Fibroblast of peridontal ligament (primary cell): Measurements from ENCODE around the gene TWIST2.

Experiments
- DNase-seq: peaks from one replicate; pipeline ENCODE4 v3.0.0-alpha.2; 2010; ENCODE audit errors: extremely low read depth

Gene TWIST2

GRCh38 chr2:238838786-238839327 is 9.0 kb upstream of the TWIST2 start:
- DNase-seq: no peak

DNA sequence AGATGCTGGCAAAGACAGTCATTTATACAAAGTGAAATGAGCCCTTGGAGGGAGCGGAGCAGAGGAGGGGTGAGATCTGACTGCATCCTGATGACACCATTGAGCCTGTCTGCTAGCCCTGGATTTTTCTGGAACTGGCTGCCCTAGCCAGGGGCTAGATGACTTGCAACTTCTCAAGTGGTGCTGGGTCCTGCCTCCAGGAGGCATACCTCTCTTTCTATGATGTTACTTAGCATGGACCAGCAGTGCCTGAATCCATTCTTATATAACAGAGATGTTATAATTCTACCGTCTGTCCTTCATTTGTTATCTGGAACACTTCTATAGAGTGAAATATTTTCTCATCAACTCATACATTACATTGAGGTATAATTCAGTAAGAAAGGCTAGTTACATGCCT is 8.5 kb upstream of the TWIST2 start:
- DNase-seq: no peak

DNA sequence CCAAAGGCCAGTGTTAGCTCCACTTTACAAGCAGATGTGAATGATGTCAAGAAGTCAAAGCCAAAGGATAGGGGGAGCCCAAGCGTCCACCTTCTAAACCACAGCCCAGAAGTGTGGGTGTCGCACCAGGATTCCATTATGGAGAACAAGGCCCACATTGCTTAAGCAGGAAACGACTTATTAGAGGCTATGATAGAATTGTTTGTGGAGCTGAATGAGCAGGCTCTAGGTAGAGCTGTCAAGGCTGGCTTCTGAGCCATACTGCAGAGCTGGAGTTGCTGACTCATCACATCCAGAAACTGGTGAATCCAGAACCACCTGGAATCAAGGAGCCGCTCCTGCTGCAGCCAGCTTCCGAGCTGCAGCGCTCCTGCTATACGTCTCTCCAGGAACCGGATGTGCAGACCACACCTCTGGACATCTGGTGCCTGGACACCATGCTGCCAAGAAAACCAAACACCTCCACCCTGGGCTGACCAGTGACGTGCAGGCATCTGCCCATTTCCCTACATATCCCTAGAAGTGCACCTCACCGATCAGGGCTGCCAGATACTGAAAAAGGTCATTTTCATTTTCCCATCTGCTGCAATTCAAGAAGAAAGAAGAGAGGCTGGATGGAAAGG is 6.2 kb upstream of the TWIST2 start:
- DNase-seq: no peak

GRCh38 chr2:238843476-238843875 is 4.4 kb upstream of the TWIST2 start:
- no peak for DNase-seq

GRCh38 chr2:238845583-238846377 is 2.1 kb upstream of the TWIST2 start:
- no peak for DNase-seq

DNA sequence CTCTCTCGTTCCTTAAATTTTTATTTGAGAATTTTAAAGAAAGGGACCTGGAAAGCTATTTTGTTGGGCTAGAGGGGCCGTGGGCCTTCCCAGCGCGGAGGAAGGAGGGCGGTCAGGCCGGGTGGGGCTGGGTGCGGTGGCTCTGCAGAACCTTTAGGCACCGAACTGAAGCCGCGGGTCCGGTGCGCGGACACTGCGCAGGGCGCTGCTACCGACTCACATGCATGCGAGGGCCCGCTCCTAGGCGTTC is 1.6 kb upstream of the TWIST2 start:
- no peak for DNase-seq

GRCh38 chr2:238846628-238847418 is 1.1 kb upstream of the TWIST2 start:
- DNase-seq: peak; percentile 47

DNA sequence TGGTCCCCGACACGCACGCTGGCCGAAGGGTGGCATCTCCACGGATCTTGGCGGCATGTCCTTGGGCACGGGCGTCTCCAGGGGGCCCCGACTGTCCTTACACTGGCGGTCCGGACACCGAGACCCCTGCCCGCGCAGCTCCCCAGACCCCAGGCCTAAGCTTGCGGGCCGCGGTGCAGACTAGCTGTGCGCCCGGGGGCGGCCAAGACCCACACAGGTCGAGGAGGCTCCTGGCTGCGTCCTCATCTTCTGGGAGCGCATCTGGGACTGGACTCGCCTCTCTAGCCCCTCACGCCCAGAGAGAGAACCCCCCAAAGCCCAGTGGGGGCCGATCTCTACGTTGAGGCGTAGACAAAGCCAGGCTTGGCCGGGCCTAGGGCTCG is 475 bp upstream of the TWIST2 start:
- no peak for DNase-seq

DNA sequence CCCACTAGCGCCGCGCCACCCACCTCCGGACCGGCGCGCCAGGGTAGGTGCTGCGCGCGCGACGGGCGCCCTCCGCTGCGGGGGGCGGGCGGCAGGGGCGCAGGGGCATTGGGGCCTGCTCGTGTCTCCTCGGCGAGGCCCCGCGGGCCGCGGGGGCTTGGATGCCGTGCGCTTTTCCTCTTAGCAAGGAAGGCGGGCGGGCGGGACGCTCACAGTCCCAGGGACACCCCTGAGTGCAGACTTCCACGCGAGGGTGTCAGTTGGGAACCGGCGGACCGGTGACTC is 748 bp downstream of the TWIST2 start:
- no peak for DNase-seq

DNA sequence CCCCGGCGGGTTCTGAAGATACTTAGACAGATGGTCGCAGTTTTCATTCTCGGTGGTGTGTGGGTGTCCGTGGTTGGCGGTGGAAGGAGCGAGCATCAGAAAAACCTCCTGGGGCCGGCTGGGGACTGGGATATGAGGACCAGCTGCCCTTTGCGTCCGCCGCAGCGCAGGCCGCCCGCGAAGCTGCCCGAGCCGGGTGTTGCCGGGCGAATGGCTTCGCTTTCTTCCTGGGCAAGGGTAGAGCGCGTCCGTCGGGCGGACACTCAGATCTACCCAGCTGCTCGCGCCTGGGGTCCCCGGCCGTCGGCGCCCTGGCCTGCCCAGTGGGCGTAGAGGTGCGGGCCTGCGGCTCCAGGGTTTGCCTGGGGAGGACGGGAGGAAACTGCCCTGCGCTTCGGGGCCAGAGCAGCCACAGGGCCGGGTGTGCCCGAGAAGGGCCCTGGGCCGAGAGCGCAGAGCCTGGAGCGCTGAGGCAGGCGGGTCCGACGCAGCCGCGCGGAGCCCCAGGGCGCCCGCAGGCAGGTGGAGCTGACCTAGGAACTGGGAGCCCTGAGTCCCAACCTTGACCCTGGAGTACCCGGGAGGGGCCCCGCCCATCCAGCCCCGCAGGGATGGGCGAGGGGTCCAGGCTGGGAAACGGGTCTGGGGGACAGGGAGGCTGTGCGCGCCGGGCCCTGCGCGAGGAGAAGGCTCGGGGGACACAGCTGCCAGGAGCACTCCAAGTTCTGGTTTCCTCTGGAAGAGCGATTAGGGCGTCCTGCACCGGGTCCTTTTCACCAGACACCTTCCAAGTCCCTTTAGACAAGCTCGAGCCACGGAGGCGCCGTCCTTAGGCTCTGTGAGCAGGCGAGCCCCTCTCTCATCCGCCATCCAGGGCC is 1.3 kb downstream of the TWIST2 start:
- no peak for DNase-seq

- DNase-seq: peak; percentile 42
Observed at GRCh38 chr2:238850091-238850490, 2.2 kb downstream of the TWIST2 start.

DNA sequence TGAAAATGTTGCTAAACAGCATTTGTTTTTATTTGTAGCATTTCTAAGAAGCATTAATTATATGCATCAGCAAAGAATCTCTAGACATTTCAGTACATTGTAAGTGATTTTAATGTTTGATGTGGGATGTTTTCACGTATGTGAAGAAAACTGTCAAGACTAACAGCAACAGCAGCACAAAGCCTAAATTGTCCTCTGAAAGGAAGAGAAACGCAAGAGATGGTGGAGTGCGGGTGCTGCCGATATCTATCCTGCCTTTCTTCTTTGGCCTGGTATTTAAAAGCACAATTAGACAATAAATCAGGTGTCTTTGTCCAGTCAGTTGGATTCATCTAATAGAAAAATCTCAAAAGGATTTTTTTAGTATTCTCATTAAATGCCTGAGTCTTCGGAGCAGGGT is 3.1 kb downstream of the TWIST2 start:
- DNase-seq: peak; percentile 46

- DNase-seq: peak; percentile 69
Observed at GRCh38 chr2:238851761-238852160, 3.9 kb downstream of the TWIST2 start.

DNA sequence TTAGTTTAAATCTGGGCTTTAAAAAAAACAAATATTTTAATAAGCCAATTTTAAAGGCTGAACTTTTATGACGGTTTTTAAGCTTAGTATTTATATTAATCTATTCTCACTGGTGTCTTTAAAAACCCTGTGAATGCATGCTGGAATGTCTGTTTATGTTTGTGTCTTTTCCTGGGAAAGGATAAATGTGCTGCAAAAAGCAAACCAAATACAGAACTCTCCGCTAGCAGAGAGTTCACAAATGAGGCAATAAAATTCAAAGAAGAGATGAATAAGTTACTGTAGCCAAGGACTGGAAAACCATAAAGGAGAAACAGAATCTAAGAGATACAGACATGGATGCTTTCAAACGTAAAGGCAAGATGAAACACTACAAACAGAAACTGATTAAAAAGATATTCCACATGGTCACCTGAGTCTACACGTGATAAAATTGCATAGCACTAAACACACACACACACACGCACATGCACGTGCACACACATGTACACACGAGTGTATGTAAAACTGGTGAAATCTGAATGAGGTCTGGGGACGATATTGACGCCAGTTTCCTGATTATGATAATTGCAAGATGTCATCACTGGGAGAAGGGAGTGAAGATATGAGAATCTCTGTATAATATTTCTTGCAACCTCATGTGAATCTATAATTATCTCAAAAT is 4.5 kb downstream of the TWIST2 start:
- peak; percentile 60 for DNase-seq

DNA sequence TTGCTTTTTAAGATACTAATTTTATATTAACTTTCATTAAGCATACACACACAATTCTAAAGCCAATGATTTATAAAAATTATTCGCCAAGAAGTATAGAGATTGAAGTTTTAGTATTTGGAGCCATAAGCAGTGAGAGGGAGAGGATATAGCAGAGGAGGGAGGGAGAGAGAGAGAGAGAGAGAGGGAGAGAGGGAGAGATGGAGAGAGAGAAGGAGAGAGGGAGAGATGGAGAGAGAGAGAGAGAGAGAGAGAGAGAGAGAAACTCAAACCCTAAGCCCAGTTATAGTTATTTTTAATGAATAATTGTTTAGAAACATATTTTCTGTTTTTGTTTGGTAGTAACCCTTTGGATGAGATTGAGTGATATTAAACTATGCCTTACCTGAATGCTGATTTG is 5.3 kb downstream of the TWIST2 start:
- DNase-seq: peak; percentile 45

GRCh38 chr2:238853721-238854120 is 5.8 kb downstream of the TWIST2 start:
- DNase-seq: peak; percentile 60

DNA sequence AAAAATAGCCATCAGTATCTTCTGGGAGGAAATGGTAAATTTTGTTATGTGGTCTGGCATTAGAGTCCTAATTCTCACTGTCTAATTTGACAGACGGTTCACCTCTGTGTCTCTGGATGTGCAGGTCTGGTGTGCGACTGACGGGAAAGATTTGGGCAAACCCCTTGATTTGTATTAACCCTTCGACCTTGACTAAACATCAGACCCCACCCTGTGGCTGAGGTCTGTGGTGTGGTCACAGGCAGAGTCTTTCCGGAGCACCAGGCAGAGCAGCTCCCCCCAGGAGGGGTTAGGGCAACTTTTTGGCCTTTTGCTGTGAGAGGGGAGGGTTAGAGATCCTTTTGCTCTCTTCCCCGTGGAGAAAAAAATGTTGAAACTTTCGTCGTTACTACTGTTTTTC is 6.4 kb downstream of the TWIST2 start:
- DNase-seq: no peak

DNA sequence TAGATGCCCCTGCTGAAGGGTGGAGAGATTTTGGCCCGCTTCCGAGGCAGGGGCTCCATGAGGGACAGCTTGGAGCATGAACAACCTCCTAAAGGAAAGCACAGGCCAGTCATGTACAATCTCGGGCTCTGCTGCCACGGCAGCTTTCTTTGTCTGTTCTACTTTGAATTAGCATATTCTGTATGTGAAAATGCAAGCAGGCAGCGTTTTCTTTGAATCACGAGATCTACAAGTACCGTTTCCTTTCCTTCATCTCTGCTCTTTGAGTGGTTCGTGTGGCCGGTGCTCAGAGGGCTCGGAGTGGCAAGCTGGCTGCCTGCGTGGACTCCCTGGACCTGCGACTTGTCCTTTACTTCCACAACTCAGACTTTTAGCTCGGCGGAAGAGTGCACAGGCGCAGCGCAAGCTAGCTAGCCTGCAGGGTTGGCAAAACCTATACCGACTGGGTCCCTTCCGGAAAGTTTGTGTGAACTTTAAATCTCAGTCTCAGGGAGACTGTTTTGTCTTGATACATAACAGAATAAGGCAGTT is 6.9 kb downstream of the TWIST2 start:
- peak; percentile 69 for DNase-seq

- DNase-seq: peak; percentile 57
Observed at GRCh38 chr2:238855299-238855698, 7.4 kb downstream of the TWIST2 start.

DNA sequence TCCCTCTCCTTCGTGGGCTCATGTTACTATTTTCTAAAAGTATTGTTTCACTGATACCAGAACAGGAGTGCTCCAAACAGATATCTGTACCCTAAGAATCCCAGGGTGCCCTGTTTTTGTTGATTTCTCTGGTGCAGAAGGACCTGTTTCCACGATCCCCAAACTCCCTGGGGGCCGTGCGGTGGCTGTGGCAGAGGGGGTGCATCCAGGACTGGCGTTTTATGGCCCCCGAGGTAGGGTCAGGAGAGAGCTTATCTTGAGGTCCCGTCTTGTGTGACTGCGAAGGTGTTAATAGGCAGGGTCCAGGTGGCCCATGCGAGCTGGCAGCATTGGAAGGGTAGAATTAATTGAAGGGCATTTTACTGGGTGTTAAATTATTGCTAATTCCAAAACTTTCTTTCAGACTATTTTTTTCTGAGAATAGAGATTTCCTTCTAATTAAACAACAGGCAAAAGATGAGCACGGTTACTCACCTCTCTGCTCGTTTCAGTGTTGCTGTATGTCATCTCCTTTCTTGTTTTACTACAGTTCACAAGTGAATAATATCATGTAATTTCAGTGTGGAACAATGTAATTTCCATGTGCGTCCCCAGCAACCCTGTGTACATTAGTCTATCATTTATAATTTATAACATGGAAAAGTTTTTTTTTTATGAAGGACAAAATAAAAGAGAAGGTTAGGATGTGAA is 8.2 kb downstream of the TWIST2 start:
- no peak for DNase-seq
